Activated CD4-positive, alpha-beta T cell treated with anti-CD3 and anti-CD28 coated beads, Interleukin-2, amount 50 U/mL, for 16 hours (primary cell): Measurements from ENCODE around the gene GFOD1.
A peak's percentile ranks its signal among the peaks of the same experiment; 100 is the strongest.
"Not testable (repeated sequence)": the region's sequence is repeated elsewhere in the genome, so short reads cannot be mapped to it uniquely, and the experiment has no call there.

ENCODE experiments used
- DNase-seq: peaks from one replicate; pipeline ENCODE4 v3.0.0-alpha.2; 2020

The GFOD1 gene

DNA sequence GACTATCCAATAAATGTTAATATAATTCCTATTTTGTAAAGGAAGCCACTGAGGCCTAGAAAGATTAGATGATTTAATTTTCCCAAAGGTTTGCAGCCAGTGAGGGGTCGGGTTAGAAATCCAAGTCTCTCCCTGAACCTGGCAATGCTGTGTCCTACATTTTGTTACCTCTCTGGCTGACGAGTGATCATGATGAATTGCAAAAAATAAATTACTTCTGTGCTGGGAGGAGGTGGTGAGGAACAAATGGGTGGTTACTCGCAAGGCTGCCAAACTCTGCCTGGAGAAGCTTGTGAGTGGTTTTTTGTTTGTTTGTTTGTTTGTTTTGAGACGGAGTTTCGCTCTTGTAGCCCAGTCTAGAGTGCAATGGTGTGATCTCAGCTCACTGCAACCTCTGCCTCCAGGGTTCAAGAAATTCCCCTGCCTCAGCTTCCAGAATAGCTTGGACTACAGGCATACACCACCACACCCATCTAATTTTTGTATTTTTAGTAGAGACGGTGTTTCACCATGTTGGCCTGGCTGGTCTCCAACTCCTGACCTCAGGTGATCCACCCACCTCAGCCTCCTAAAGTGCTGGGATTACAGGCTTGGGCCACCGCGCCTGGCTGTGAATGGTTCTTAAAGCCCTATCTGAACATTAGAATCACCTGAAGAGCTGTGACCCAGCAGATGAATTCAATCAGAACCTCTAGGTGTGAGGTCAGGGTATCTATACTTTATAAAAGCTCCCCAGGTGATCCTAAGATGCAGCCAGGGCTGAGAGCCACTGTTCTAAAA lies 138.9 kb downstream of the GFOD1 start:
- DNase-seq, result no peak

DNA sequence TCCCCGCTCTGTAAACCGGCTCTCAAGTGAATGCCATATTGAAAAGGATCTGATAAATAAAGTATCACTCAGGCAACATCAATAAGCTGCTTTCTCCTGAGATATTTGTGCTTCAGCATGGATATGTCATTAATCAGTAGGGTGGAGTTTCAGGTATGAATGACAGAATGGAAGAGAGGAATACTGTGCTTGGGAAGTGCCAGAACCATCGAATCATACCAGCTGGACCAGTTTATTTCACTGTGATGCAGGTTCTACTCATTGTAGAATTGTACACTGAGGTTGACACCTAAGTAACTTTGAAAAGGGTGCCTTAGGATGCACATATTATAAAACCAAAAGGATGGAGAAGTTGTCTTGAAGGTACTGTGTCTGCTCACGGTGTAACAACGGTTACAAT lies 141.2 kb downstream of the GFOD1 start:
- DNase-seq, result no peak

GRCh38 chr6:13342414-13343019 lies 144.9 kb downstream of the GFOD1 start:
- no peak for DNase-seq

DNA sequence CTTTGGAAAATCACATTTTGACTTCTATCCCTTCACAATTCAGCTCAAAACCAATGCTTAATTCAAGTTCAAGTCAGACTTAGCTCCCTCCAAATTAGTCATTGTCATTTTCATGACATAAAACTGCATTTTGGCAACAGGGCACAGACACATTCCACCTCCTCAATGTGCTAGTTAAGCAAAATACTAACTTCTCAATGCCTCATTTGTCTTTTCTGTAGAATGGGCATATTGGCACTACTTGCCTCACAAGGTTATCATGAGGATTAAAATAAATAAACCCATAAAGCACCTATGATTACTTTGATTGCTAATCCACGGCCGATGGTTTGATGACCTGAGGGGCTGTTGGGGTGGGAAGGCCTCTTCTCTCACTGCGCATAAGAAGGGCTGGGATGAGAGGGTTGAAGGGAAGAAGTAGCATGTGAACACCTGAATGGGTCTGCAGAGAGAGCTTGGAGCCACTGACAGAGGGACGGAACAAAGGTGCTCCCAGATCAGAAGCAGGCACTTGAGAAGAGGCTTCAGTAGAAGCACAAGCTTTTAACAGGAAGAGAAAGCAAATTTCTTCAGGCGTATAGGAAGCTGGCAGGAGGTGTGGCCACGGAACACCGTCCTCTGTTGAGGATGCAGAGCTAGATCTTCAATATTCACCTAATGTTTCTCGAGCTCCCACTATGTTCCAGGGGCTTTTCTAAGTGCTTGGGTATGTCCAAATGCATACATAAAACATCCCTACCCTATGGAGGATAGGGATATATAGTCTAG lies 147.4 kb downstream of the GFOD1 start:
- DNase-seq, result no peak

DNA sequence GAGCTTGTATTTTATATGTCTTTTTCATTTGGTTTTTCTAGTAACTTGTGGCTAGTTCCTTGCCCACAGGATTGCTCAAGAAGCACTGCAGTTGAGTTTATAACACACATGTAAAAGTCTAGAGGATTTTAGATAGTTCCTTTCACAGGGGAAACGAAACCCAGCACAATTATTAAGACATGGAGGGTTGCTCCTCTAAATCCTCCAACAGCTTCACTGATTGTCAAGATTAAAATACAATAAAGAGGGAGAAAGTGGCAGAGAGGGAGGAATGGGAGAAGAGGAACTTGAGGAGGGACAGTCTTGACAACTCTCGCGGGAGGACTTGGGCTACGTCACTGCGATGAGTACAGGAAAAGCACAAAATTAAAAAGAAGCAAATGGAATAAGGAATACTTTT lies 149.4 kb downstream of the GFOD1 start:
- no peak for DNase-seq

GRCh38 chr6:13336553-13336952 lies 150.8 kb downstream of the GFOD1 start:
- DNase-seq, result peak; percentile 70

- no peak for DNase-seq
These were observed 152.4 kb downstream of the GFOD1 start for GRCh38 chr6:13334953-13335352.

- DNase-seq, result no peak
These were observed 155.1 kb downstream of the GFOD1 start for GRCh38 chr6:13332349-13332706.

GRCh38 chr6:13331516-13332348 lies 155.7 kb downstream of the GFOD1 start:
- DNase-seq, result peak; percentile 45

DNA sequence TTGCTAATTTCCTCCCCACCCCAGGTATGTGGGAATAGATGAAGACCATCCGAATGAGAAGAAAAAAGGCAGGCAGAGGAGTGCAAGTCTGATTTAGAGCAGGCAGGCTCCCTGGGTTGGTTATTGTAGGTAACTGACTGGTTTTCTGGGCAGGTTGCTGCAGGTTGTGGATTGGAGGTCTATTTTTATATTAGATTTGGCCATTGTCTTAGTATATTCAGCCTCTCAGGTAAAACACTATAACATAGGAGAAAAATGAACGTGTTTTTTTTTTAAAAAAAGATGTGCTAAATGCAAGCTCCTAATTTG lies 158.6 kb downstream of the GFOD1 start:
- DNase-seq, result no peak

- DNase-seq, result peak; percentile 96
These were observed 159.1 kb downstream of the GFOD1 start, which contains the start of gene TBC1D7 for GRCh38 chr6:13328076-13328874. Gene TBC1D7, minus strand, starts transcription at chr6:13328537. Its CDS starts 1,639 bp downstream, at chr6:13326898.

DNA sequence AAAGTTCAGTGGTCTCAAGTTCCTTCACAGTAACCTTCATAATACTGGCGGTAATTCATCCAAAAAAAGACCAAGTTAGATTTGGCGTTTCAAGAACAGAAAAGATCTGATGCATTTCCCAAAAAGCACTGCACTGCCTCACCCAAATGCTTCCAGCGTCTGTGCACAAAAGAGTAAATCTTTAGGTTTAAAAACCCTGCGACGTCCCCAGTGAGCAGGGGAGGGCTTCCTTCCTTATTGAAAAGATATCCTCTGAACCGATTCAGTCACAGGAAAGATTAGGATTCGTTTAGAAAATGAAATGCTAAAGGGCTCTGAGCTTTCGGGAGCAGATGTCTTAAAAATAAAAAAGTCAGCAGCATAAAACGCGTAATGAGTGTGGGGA lies 159.7 kb downstream of the GFOD1 start:
- DNase-seq, result peak; percentile 21

GRCh38 chr6:13326031-13326586 lies 161.3 kb downstream of the GFOD1 start:
- not testable (repeated sequence) for DNase-seq

- DNase-seq, result no peak
These were observed 167.4 kb downstream of the GFOD1 start for GRCh38 chr6:13319891-13320564.

- DNase-seq, result no peak
These were observed 168.6 kb downstream of the GFOD1 start for GRCh38 chr6:13318821-13319220.

GRCh38 chr6:13315896-13316295 lies 171.5 kb downstream of the GFOD1 start:
- DNase-seq, result no peak

DNA sequence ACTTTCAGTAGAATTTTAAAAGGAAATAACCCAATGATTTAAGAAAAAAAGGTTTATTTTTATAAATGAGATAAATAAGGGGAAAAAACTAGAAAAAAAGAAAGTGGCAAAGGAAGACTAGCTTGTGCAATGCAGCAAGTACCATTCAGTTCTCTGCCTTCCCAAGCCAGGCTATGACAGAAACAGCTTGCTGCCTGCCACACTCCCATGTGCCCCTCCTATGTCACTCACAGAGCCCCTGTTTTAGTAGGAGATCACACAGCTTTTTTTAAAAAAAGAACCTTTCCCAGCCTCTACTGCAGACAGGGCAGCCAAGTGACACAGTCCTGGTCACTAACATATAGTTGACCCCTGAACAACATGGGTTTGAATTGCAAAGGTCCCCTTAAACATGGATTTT lies 172.6 kb downstream of the GFOD1 start:
- DNase-seq, result no peak

GRCh38 chr6:13311155-13311554 lies 176.2 kb downstream of the GFOD1 start:
- no peak for DNase-seq

GRCh38 chr6:13308332-13308731 lies 179.1 kb downstream of the GFOD1 start:
- no peak for DNase-seq
